Measurements from ENCODE around the gene MORF4L1.

DNA sequence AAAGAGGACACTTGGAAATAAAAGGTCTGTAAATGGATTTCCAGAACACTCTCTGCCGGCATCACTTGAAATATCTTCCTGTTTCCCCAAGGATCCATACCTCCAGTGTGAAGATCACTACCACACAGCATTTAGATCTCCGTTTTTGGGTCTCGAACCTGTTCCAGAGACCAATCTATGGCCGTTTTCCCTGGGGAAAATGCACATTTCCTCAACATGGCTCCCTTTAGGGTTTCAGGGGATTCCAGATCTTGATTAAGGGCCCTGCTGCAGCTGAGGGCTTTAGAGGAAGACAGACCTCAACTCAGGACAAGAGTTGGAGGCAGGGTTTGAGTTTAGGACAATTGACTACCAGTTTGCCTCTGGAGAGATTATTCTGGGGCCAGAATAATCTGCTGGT, 70.1 kb downstream of the MORF4L1 start:
- TF ChIP-seq, protein P1, sequence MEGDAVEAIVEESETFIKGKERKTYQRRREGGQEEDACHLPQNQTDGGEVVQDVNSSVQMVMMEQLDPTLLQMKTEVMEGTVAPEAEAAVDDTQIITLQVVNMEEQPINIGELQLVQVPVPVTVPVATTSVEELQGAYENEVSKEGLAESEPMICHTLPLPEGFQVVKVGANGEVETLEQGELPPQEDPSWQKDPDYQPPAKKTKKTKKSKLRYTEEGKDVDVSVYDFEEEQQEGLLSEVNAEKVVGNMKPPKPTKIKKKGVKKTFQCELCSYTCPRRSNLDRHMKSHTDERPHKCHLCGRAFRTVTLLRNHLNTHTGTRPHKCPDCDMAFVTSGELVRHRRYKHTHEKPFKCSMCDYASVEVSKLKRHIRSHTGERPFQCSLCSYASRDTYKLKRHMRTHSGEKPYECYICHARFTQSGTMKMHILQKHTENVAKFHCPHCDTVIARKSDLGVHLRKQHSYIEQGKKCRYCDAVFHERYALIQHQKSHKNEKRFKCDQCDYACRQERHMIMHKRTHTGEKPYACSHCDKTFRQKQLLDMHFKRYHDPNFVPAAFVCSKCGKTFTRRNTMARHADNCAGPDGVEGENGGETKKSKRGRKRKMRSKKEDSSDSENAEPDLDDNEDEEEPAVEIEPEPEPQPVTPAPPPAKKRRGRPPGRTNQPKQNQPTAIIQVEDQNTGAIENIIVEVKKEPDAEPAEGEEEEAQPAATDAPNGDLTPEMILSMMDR (IDR thresholded peaks at IDR 0.05): no peak
- no peak for TF ChIP-seq EZH2 (IDR thresholded peaks at IDR 0.05)
